NCI-H1694 (cell line): ENCODE data around the gene HORMAD2.
"Not testable (repeated sequence)": the region's sequence is repeated elsewhere in the genome, so short reads cannot be mapped to it uniquely, and the experiment has no call there.

Source experiments
- DNase-seq: peaks from one replicate; lab custom pipeline; 2025; lab: John Stamatoyannopoulos, UW

Gene HORMAD2

DNA sequence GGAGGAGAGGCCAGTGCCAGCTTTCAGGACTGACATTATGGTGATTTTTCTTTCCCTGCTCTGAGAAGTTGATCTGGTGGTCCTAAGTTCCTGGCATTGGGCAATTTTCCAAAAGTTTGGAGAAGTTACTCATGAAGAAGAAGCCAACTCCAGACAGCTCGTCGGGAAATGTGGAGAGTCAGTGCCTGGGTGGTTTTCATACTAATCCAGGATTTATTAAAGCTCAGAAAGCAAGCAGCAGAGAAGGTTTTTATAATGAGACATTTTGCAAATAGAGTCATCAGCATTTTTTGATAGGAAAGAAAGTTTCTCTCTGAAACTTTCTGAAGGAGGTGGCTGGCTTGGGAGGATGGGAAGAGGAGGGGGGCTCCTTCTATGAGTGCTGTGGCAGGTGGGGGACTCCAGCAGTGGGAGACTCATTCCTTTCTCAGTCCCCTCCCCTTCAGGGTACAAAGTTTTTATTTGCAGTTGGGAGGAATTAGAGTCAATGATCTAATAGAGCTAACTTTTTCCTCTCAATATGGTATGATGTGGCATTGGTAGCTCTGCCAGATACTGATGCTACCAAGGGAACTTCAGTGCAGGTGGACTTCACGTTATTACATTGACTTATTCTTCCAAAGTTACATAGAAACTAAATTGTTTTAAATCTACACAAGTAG, 110.9 kb downstream of the HORMAD2 start:
- no peak for DNase-seq

DNA sequence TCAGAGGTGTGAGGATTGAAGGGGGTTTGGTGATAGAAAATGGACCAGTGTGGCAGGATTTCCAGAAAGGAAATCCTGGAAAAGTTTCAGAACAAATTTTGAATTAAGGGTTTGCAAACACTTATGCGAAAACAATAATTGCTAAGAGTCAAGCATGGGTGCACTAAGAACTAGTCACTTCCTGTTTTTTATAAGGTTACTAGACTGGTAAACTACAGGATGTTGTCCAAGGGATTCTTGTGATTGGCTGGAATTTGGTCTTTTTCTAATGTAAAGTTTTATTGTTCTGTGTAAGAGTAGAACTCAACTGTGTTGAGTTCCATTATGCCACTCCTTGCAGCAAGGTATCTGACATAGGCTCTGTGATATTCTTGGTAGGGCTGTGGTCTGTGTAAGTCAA, 112.2 kb downstream of the HORMAD2 start:
- DNase-seq = no peak

DNA sequence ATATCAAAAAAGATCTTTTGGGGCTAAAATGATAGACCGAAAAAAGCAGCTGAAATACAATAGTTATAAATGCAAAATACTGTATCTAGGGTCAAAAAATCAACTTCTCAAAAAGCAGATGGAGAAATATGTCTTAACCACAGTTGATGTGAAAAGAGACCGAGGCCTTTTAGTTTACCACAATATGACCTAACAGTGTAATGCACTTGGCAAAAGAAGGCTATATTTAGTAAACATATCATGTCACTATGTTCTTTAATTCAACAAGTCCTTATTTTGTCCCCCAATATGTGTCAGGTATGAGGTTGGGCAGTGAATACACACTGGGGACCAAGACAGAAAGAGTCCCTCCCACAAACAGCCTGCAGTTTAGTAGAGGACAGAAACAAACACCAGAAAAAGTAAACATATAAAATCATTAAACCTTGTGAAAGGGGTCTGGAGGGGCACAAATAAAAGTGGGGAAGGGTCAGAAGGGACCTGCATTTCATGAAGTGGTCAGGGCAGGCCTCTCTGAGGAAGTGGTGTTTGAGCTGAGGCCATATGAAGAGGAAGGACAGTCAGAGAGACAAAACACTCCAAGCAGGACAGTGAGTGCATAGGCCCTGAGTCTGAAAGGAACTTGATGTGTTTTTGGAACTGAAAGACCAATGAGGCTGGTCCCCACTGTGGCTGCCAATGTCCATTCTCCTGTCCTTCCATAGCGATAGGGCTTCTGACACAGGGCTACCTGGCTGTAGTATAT, 112.9 kb downstream of the HORMAD2 start:
- DNase-seq = no peak

DNA sequence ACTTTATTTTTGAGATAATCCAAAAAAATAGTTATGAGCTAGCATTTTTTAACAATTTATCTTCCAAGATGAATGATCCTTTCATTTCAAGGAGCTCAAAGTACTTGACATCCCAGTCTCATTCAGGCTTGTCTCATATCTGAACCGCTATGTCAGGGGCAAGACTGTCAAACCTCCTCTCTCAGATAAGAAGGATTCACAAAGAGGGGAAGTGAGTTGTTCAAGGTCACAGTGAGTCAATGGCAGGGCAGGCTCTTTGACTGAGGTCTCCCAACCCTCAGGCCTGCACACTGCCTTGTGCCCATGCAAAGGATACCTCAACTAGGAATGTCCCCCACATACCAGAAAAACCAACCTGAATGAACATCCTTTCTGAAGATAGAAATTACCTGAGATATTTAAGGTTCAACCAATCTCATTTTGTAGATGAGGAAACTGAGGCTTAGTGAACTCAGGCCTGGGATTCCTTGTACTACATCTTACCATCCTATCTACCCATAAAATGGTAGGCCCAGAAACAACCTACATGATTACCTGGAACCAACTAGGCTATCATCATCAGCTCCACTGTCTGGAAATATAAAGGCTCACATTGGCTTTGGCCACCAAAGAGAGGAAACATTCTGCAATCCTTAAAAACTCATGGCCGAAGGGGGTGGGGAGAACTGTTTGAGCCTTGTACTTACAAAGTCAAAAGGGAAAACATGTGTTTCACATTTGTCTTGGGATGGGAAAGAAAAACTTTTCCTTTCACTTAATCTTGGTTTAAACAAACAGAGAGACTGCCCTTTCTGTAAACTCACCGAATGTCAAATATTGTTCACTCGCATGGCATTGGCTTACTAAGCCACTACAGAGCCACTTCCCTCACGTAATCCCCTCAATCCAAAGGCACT, 115.2 kb downstream of the HORMAD2 start:
- no peak for DNase-seq

DNA sequence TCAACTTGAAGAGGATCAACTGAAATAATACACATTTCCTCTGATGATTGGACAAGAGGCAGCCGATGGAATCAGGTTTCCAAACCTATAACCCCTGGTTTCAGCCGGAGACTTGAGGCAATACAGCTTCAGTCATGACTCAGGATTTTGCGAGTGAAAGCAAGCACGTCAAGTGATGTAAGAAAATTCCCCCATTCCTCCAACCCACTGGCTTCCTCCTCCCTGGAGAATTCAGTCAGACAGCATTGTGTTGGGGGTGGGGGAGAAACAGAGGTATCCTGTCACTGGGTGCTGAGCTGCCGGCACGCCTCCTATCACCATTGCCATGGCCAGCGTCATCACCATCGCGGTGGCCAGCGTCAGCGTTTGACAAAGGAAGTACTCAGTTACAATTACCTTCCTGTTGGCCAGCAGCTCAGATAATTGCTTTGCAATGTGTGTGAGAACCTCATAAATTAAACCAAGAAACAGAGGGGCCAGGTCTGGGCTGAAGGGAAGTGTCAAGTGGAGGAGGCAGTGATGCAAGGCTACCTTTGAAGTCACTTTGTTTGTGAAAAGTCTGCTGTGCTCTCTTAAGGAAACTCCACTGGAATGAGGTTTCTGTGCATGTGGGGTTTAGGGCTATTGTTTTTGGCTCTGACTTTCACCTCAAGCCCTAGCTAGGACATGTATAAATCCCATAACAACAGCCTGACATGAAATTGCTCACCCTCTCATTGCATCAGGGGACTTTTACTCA, 116.0 kb downstream of the HORMAD2 start:
- DNase-seq = no peak

DNA sequence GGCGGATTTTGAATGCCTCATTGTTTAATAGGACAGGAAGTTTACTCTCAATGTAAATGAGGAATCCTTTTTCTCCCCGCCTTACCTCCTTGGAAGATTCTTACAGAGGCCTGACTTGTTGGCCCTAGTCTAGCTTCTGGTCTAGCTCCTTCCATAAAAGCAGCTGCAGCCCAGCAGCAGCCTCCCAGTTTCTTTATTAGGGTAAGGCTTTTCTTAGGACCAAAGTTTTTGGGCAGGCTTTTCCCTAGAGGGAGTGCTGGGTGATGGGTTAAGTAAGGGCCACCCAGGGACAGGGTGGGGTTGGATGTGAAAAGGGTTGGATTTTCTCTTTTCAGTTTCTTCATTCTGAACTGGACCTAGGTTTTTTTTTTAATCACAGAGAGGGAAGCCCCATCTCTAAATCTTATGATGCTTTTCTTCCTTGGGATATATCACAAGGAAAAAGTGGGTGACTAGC, 116.6 kb downstream of the HORMAD2 start:
- DNase-seq = no peak

DNA sequence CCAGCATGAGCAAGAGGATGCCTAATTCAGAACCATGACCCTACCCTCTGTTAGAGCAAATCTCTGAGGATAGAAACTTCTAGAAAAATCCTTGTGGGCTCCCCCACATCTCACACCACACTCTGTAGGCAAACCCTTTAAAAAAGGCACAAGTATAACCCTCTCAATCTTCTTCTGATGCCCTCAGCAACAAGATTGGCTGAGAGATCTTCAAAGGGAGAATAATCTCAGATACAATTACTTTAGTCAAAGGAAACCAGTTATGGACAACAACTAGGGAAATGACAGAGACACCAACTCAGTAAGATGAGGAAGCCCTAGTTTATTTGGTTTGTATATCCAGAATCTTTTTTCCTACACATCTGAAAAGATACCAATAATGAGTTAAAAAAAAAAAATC, 117.1 kb downstream of the HORMAD2 start:
- DNase-seq = no peak

DNA sequence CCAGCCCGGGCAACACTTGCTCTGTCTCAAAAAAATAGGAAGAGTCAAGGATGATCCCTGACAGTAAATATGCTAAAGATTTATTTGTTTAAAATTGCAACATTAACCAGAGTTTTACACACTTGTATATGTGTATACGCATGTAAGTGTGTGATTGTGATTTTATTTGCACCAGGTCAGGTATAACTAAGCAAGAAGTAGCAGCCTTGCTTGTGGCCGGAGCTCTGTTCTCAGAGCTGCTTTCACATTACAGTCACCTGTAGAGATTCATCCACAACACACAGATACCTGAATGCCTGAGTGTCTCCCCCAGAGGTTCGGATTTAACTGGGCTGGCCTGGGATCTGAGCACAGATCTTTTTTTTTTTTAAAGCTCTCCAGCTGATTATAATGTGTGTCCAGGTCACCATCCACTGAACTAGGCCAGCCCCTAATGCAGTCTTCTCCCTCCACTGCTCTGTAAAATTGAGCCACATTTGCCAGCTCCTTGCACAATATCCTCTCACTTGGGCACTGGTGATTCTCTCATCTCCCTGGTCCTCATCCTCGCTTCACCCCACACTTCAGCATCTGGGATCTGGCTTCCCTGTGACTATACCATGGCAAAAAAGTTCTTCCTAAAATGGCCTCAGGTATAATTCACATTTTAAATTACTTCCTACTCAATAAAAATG, 118.0 kb downstream of the HORMAD2 start:
- no peak for DNase-seq

DNA sequence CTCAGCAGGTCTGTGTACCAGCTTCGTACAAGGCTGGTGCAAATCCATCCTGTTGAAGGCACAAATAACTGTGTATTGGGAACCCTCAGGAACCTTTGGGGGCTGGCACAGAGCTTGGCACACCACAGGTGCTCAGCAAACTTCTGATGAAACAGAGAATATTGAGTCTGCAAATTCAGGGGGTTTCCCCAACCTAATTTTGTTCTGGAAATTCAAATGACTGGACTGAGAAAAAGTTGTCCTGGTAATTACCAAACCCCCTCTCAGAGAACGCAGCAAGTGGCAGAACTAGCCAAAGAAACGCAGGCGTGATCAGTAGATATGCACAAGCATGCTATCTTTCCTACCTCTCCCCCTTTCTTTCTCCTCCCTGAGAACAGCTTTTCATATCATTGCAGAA, 118.7 kb downstream of the HORMAD2 start:
- no peak for DNase-seq

DNA sequence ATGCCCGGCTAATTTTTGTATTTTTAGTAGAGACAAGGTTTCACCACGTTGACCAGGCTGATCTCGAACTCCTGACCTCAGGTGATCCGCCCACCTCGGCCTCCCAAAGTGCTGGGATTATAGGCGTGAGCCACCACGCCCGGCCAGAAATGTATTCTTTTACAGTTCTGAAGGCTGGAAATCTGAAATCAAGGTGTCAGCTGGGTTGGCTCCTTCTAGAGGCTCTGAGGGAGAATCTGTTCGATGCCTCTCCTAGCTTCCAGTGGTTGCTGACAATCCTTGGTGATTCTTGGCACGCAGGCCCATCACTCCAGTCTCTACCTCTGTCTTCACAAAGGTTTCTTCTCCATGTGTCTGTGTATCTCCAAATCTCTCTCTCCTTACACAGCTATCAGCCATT, 120.6 kb downstream of the HORMAD2 start:
- DNase-seq = not testable (repeated sequence)

DNA sequence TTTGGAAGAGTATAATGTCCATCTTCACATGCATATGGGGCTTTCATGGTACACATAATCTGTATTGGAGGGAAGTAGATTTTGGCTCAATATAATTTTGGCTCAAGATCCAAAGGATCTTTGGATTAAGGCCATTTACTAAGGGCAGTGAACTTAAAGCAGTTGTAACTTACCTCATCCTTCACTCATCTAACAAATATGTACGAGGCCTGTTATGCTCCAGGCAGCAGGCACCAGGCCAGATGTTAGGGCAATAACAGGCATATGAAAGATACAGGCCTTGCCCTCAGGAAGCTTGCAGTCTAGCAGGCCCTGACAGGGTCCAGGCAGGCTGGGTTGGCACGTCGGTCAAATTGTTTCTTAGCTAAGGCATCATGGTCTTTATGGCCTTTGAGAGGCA, 121.7 kb downstream of the HORMAD2 start:
- no peak for DNase-seq

DNA sequence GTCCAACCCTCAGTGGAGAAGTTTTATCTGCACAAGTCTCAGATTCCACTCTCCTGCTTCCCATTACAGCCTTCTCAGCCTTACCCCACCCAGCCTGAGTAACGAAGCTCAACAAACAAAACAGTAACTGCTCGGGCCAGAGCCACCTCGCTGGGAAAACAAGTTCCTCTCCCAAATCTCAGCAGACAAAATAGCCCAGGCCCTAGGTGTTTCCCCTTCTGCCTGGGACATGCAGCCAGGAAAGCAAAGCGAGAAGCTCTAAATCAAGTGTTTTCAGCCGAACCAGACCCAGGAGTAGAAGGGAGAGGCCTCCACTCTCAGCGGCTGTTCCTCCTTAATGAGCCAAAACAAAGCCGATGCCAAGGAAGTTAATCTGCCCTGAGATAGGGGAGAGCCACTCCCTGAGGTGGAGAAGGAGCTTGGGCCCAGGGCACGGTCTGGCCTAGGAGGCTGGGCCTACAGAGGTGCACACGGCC, 122.3 kb downstream of the HORMAD2 start:
- DNase-seq = no peak

DNA sequence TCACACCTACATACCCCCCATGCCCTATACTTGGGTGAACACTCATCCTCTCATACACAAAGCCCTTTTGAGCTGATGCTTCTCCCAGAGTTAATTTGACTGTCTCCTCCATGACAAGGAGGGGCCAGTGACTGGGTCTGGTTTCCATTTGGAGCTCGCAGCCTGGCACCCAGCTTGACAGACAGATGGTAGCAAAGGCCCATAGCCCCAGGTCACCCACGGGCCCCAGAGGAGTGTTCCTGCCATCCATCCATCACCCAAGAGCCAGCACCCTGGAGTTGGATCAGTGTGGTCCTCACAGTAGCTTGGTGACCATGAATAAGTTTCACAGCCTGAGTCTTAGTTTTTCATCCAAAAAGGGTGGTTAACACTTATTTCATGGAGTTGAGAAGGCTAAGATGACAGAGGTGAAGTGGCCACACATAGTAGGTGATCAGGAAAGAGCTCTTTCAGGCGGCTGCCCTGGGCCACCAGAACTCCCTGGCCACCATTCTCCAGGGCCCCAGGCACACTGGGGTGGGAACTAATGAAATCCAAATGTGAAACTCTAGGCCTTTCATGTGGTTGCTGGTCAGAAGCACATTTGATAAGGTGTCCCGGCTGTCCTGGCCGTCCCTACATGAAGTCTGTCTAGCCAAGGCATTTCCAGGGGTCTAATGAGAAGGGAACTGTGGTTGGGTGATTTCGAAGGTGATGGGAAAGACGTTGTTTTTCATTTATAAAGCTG, 123.9 kb downstream of the HORMAD2 start:
- DNase-seq = no peak

DNA sequence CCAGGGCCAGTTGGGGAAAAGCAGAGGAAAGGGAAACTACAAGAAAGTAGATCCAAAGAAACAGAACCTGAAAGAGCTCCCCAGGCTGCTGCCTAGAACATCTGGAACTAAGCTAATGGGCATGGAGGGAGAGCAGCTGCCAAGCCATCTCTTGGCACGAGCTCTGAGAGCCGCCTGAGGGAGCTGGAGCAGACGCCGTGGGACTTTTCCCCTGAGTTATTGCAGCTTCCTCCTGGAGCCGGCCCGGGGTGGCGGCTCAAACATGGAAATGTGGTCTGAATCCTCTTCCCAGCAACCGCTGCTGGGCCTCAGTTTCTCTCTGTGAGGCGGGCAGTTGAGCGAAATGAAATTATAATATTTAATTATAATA, 124.5 kb downstream of the HORMAD2 start:
- peak; percentile 54 for DNase-seq

DNA sequence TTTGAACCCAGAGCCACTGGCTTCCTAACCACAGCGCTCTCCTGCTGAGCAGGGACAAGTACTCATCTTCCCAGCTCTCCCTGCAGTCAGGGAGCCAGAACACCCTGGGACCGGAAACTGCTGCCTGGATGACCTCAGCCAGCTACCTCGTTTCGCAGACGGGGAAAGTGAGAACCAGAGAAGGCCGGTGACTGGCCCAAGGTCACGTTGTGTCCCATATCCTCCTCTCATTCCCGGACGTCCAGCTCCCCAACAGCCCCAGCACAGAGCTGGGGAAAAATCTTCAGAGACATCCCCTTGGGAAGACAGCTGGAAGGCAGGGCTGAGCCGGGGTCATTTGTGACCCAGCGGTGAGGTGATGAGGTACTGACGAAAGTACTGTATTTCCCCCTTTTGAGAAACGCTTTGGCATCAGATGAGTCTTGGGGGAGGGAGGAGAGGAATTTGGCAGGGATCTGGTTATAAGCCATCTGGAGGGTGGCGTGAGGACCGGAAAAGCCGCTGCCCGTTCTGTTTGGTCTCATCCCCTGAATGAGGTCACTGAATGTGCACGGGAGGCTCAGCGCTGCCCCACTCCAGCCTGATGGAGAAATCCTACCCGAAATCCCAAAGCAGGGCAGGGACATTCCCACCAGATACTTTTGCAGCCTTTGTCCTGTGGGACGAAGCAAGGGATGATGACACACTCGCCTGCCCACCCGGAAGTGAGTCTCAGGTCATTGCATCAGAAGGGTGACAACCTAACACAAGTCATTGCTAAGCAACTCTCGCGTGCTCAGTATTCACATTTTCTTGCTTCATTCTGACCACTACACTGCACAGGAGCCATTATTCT, 125.2 kb downstream of the HORMAD2 start:
- DNase-seq = peak; percentile 17

DNA sequence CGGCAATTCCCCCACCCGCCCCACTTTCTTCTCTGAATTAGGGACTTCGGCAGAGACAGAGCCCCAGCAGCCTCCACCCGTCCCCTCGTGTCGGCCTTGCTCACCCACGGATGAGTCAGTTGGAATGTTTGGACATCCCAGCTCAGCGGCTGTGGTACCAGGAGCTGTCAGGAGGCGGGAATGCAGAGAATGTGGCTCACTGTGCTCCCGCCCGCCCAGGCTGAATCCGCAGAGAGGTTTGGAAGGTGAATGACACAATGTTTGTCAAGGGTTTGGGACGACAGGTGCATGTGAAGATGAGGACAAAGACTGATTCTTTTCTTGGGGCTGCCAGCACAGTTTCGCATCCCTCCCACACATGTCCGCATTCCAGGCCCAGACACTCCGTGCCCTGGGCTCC, 126.7 kb downstream of the HORMAD2 start:
- no peak for DNase-seq

DNA sequence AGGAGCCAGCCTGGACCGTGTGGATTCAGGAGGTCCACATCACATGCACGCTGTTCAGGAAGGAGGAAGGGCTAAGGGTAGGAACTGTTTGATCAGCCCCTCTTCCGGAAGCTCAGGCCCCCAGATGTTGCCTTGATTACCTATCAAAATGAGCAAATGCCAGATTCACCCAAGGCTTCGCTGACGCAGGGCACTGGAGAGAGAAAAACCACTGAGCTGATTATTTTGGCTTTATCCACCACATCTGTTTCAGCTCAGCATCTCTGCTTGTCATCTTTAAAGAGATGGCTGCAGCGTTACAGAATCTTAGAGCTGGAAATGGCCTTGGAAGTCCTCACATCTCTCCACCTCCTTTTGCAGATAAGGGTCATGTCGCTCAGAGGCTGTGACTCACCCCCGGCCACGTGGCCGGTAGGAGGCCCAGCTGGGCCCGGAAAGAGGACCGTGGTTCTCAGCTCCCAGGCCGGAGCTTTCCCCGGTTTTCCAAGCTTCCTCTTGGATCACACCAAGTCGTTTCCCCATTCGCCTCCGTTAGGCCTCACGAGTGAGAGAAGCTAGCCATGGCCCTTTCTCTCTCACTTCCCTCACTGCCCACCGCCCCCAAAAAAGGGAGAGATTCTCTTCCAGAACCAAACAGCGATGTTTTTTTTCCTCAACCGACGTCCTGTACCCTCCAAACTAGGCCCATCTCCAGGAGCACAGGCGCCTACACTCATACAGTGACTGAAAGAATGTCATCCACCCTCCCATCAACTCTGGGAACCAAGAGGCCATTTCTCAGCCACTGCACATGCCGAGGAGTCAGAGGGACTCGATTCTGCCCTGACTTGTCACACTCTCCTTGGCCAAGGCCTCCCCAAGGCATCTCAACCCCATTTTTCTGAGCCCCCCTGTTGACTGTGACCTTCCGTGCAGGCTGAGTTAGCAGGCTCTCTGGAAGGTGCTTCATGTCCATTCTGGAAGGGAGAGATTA, 128.7 kb downstream of the HORMAD2 start:
- no peak for DNase-seq

DNA sequence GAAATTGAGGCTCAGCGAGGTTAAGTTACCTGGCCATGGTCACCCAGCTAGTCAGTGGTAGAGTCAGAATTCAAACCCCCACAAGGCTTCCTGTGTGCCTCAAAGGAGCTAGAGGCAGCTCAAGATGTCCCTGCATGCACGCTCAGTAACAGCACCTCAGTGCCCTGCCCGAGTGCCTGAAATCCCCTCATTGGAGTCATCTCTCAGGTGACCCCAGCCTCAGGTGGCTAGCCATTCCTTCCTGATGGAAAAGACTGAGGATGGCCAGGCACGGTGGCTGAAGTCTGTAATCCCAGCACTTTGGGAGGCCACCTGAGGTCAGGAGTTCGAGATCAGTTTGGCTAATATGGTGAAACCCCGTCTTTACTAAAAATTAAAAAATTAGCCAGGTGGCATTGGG, 129.4 kb downstream of the HORMAD2 start:
- DNase-seq = no peak
